Tongue (tissue), 1 donor: Measurements from ENCODE around the gene SORL1-AS1.

Experiments
- DNase-seq: peaks from one replicate; pipeline ENCODE4 v3.0.0-alpha.2; 2015

SORL1-AS1 gene

DNA sequence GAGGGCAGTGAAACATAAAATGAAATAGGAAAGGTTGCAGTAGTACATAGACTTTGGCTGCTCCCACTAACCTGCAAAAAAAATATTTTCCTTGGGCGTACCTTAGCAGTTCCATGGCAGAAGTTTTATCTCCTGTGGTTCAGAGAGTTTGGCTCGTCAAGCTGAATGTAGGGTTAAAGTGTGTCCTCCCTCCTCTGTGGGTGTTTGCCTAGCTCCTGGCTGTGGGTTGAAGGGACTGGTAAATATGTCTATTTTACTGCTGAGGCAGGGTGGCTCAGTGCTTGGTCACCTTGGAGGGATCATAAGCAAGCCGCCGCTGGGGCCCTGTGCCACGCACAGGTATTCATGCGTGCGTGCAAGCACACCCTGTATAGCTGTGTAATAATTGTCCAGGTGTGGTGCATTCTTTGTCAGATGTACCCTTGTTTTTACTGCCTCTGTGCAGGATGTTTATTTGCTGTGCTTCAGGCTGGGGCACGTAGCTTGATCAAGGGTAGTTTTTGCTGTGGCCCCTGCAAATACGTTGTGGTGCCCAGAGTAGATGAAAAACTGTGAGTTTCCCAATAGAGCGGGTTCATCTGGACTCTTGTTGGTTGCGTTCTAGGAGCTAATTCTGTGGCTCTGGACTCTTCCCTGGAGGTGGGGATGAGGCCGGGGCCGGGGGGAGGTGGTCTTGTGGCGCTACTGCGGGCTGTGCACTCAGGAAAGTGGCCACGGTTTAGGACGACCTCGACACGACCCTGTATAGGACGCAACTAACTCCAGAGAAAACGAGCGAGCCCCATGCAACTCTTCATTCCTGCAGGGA is 1.4 kb downstream of the SORL1-AS1 start:
- no peak for DNase-seq

DNA sequence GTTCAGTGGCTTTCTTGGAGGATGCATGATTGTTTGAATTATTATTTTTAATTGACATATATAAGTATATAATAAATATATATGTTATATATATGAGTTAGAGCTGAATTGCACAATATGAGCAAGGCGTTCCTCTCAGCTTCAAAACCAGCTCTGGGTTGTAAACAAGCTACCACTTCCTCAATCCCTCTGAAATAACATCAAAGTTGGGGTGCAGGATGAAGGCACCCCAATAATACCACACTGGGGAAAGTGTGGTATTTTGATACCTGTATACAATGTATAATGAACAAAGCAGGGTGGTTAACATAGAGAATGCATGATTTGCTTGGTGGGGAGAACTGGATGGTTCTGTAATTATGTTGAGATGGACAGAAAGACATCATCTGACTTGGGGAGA is 2.4 kb downstream of the SORL1-AS1 start:
- DNase-seq: no peak

DNA sequence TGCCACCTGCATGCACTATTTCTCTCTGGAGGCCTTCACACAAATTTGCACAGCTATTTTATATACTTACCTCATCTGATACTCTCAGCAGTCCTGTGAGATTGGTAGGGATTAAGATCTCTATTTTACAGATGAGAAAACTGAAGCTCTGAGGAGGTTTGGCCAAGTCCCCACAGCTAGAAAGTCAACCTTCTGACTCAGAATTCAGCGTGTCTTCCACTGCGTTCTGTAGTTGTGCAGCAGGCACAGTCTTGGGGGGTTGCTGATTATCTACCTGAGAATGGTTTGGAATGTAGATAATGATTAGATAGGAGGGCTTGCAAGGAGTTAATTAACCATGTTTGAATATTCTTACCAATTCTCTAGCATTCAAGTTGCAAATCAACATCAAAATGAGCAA is 3.1 kb downstream of the SORL1-AS1 start:
- DNase-seq: no peak

DNA sequence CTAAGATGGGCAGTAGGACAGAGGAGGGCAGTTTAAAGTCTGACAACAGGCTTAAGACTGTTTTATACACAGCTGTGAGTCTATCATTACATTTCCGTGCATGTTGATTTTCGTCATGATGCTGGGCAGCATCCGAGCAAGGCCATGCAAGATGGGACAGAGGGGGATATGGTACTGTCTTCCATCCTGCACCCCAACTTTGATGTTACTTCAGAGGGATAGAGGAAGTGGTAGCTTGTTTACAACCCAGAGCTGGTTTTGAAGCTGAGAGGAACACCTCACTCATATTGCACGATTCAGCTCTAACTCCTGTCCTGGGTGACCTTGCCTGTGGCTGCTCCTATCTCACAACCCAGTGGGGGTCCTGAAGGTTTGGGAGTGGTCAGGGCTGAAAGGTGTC is 3.6 kb downstream of the SORL1-AS1 start:
- no peak for DNase-seq

DNA sequence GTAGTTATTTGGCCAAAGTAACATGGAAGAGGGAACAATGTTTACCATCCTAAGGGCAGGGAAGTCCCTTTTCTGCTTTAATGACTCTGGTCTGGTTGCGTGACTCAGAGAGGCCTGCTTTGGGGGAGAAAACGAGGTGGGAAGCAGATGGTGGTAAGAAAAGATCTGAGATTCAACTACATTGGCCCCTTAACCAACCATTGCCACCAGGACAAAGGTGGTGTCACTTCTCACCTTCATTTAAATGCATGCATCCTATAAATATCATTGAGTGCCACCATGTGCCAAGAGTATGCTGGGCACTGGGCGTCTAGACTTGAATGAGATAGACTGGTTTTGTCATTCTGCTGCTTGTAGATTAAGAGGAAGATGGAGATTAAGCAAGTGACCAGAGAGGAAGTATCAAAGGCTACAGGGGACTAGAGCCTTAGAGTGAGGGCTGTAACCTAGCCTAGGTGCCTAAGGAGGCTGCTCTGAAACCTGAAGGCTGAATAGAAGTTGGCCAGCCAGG is 4.3 kb downstream of the SORL1-AS1 start:
- no peak for DNase-seq

DNA sequence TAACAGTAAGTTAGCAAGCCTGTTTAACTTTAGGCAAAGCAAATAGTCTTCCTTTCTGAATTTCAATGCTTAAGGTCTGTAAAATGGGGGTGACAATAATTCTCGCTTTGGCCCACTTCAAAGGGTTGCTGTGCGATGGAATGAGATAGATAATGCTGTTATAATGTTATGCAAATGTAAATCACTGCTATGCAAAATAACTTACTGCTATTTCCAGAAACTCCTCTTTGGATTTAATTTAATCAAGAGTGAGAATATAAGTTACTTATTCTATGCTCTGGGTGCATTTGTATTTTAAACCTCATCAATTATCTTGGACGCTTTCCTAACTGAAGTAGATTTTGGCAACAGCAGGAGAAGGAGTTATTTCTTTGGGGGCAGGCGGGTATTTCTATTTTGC is 4.8 kb downstream of the SORL1-AS1 start:
- DNase-seq: no peak

DNA sequence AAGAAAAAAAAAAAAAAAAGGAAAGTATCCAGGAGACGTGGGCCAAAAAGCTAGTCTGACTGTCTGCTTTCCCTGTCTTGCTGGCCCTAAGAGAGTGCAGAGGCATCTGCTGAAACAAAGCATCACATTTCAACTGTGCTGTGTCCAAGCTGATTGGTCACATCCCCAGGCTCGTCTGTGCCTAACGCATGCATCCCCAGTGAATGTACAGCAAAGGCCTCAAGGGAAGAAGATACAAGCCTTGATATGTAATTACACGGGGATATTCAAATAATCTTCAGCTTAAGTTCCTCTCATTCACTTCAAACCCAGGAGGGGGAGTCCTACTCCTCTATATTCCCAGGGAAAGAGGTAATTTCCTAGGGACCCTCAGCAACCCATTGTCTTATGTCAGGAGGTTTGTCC is 6.0 kb downstream of the SORL1-AS1 start:
- peak; percentile 78 for DNase-seq

DNA sequence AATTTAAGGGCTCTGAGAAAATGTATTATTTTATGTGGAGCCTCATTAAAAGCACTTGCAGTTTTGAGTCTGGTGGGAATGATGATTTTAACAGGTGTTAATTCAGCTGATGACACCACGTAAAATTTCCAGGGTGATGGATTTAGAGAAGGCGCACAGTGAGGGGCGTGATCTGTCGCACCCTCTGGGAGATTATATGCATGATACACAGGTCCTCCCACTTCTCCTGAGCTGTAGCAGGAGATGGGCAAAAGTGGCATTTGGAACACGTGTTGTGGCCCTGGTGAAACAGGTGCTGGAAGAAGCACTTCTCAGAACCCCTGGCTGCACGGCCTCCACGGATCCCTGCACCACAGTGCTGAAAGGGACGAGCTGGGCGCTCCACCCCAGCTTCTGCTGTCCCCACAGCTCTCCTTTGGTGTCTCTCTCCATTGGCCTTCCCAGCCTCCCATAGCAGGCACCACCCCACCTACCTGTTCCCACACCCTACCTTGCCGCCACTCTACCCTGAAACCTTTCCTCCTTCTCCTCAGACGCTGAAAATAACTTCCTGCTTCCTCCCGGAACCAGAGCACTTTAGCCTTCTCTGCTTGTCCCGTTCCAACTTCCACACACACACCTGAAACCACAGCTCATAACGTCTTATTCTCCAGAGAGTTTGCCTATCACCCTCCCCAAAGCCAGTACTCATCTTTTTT is 7.5 kb downstream of the SORL1-AS1 start:
- no peak for DNase-seq

DNA sequence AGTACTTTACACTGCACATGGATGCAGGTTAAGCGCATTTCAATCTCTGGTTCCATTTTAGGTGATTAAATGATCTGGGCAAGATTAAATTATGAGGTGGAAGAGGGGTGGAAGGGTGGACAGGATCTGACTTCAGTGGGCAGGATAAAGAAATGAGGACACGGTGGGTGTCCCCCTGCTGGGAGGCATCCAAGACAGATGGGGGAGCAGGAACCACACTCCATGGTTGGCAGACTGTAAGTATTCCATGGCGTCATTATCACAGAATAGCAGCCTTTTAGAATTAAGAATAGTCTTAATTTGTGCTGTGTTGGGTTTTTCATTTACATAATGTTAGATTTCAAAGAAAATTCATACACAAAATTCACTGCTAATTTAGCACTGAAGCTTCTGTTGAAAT is 8.2 kb downstream of the SORL1-AS1 start:
- no peak for DNase-seq

DNA sequence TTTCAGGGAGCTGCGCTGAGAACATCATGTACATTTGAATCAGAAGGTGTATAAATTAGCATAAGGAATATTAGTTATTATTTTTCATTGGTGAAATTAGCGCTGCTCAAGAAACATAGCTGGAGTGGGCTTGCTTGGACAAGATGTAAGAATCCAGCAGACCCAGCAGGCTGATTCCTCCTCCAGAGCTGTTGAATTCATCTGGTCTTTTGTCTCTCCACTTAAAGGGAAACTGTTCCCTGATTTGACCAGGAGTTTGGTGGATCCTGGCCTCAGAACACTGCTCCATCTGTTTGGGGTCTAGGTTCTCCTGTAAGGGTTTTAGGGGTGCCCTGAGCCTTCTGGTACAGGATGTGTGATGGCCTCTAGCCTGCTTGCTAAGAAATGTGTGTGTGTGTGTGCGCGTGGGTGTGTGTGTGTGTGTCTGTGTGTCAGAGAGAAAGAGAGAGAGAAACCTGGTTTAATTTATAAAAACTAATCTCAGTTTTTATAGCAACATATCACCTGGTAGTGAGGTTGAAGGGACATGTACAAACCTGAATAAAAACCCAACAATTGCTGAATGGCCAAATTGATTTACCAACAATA is 9.0 kb downstream of the SORL1-AS1 start:
- DNase-seq: no peak

DNA sequence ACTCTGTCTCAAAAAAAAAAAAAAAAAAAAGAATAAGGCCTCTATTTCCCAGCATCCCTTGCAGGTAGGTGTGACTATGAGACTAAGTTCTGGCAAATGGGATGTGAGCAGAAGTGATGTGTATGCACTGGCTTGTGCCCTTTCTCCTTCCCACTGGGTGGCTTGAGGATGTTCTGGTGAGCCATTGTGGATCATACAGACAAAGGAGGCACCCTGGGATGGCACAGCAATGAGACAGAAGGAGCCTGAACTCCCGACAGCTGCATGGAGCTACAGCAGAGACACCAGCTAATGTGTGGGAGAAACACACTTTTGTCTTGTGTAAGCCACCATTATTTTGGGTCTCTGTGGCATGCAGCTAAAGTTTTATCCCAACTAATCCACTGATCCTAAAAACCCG is 11.2 kb downstream of the SORL1-AS1 start:
- DNase-seq: no peak

DNA sequence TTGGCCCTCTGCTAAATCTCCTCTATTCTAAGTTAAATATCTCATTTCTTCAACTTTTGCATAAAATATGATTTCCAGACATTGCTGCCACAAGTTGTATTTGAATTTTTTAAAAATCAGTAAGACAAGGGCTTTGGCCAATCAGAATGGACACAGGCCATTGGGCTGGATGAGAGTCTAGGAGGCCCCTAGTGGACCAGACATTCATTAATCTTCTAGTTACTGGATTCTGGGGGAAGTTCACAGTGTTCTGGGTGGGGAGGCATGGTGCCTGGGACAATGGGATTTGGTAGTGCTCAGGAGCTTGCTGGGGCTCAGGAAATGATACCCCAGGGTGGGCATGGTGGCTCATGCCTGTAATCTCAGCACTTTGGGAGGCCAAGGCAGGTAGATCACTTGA is 13.0 kb downstream of the SORL1-AS1 start:
- DNase-seq: no peak

DNA sequence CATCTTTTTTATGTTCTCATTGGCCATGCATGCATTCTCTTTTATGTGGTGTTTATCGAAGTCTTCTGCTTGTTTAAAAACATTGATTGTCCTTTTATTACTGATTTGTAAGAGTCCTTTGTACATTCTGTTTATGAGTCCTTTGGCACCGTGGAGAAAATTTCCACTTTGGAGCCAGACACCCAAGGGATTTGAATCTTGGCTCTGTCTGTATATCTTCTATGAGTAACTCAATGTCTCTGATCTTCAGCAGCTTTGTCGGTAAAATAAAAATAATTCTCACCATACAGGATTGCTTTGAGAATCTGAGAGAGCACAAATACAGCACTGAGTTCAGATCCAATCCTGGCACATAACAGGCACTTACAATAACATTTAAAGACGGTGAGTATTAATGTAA is 13.4 kb downstream of the SORL1-AS1 start:
- DNase-seq: no peak

DNA sequence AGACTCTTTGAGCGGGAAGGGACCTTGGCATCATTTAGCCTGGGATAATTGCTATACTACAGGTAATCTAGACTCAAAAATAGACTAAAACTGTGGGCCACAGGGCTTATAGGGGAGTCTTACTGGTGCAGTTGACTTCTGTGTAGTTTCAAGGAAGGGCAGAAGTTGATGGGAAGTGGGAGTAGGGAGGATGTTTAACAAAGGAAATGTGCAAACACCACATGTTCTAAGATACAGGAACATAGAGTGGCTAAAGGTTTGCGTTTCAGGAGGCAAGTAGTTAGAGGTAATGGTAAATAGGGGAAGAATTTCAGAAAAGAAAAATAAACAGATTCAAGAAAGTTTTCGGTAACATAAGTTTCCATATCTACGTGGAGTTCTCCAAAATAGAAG is 15.1 kb downstream of the SORL1-AS1 start:
- no peak for DNase-seq

DNA sequence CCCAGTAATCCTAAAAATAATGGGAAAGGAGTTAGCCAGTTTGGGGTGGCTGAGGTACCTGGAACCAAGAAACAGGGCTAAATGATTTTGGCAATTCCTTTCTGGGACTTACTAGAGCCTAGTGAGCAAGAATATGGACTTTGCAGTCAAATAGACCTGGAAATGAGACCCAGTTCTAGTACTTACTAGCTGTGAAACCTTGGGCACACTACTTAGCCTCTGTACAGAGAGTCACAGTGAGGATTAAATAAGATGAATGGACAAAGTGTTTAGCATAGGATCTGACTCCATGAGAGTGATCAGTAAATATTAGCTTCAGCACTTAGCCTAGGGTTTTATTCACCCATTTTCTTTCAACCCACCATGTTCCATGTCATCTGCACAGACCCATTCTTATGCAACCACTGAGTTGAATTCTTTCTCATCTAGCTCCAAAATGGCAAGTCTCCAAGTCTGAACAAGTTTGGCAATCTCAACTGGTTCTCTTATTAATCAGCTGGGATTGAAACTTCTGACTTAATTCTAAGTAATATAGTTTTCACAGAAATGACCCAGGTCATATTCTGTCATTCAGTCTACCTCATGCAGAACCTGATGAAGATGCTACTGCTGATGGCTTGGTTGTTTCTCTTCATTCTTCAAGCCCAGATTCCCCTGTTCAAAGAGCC is 15.6 kb downstream of the SORL1-AS1 start:
- no peak for DNase-seq

DNA sequence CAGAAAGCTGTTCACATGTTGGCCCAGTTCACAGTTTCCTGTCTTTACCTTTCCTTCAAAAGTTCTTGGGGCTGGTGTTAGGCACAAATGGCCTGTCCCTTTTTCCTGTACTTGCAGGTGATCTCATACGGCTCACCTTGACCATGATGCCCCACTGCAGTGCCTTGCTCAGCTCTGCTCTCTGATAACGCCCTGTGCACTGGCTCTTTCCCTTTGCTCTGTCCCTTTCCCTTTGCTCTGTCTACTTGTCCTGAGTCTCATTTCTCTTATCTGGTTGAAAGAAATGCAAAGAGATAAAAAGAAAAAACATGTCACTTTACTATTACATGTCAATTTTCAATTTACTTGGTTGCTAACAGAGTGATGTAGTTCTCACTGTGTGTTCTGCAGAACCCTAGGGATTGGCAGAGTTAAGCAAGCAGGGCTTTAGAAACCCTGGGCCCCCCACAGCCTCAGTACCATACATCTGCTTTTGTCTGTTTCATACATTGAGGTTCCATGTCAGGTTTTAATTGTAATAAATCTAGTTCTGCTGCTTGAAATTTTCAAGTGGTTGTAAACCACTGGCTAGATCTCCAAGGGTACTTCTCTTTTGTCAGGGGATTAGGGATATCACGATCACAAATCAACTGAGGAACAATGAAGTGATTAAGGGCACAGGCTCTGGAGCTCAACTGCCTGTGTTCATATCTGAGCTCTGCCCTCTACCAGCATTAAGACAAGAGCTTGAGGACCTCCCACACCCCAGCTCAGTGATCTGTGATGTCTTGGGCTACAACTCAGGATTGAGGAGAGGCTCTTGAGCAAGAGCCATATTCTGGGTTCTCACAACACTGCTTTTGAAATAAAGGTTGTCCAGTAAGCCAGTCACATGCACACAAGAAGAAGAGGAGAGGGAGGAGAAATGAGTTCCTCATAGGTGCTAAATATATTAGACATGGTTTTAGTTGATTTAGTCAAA is 16.9 kb downstream of the SORL1-AS1 start:
- DNase-seq: no peak

DNA sequence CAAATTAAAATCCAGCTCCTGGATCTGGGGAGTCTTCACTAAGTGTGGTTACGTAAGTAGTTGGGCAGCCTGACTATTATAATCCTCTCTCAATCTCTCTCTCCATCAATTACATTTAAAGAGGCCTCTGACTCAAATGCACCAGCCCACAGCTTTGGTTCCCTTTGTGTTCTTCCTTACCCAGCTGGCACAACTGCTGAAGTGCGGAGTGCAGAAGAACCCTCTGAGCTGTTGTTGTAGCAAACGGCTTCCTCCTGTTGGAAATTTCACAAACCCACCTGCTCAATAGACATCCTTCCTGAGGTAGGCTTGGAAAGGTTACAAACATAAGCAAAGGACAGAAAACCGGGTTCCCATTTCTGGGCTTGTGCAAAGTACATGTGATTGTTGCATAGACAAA is 17.6 kb downstream of the SORL1-AS1 start:
- no peak for DNase-seq

DNA sequence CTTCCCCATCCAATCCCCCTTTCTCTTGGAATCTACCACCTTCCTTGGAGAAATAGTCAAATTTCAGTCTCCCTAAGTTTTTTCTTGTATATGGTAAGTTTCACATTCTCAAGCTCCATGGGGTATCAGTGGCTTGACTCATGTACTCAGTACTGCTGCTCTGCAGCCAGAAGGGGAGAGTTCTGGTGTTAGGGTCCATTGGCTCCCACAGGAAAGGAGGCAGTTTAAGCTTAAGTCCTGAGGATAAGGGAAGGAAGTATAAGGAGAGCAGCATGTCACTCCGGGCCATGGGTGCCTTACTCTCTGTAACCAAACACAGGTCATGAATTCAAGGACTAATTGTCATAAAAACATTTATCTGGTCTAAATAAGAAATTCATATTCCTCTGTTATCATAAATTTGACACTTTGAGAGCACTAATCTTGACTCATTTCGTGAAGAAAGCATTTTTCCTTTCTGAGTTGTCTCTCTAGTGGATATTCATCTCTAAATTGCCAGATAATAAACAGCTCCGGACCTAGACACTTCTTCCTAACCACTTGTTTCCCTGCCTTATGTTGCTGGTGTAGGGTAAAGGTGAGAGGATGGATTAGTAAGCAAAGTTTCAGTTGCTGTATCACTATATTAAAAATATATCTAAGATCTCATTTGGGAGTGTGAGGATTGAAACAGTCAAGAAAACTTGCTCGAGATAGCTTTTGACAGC is 20.8 kb downstream of the SORL1-AS1 start:
- DNase-seq: no peak

DNA sequence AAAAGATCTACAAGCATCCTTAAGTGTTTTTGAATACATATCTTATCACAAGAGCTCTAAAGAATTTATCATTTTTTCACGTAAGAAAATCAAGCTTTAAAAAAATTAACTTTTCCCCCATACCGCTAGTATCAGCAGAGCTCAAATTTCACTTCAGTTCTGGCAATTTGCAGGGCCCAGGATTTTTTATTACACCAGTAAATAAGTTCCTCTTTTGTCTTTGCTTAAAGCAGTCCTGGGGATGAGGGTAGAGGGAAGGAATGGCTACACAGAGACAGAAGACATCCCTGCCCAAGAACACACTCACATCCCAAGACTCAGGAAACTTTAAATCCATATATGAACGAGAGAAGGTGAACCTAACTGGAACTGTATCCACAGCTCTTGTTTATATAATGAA is 23.2 kb downstream of the SORL1-AS1 start:
- DNase-seq: no peak

DNA sequence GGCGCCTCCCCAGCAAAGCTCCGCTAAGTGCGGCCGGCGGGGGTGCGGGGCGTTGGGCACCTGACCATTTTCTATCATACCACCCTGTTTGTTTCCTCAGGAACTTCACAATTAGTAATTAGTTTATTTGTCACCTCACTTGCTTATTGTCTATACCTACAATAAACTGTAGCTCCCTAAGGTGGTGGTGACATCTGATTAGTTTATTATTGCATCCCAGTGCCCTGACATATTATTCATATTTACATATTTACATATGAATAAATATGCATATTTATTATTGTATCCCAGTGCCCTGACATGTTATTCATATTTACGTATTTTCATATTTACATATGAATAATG is 25.4 kb downstream of the SORL1-AS1 start:
- DNase-seq: no peak
